WI38 (cell line): ENCODE results near the gene SH3RF1.

ENCODE experiments used
- H3K4me3 ChIP-seq: 2 replicates; pipeline ENCODE4 v1.5.1; 2011; ENCODE audit warnings: low read depth, mild to moderate bottlenecking, control low read depth, low read length
- CTCF ChIP-seq: IDR thresholded peaks from 2 replicates; pipeline ENCODE4 v1.5.1; 2012; ENCODE audit warnings: low read depth, mild to moderate bottlenecking, control low read depth, low read length

The SH3RF1 gene

GRCh38 chr4:169090484-169091215, 180.1 kb downstream of the SH3RF1 start:
- H3K4me3 ChIP-seq = no peak overlapping the region
- no peak for TF ChIP-seq CTCF

- no peak overlapping the region for H3K4me3 ChIP-seq
- no peak for TF ChIP-seq CTCF
These were observed 181.8 kb downstream of the SH3RF1 start for GRCh38 chr4:169089004-169089403.

- TF ChIP-seq CTCF = no peak
- H3K4me3 ChIP-seq = no peak overlapping the region
These were observed 185.8 kb downstream of the SH3RF1 start for GRCh38 chr4:169084954-169085353.

- H3K4me3 ChIP-seq = no peak overlapping the region
- no peak for TF ChIP-seq CTCF
These were observed 189.8 kb downstream of the SH3RF1 start for GRCh38 chr4:169080981-169081380.

GRCh38 chr4:169079942-169080827, 190.6 kb downstream of the SH3RF1 start:
- no peak overlapping the region for H3K4me3 ChIP-seq
- no peak for TF ChIP-seq CTCF

GRCh38 chr4:169074117-169074516, 196.6 kb downstream of the SH3RF1 start:
- TF ChIP-seq CTCF = no peak
- no peak overlapping the region for H3K4me3 ChIP-seq

- TF ChIP-seq CTCF = no peak
- H3K4me3 ChIP-seq = no peak overlapping the region
These were observed 199.0 kb downstream of the SH3RF1 start for GRCh38 chr4:169071747-169072146.
